GM18520 (cell line): ENCODE results near the gene UTP25.

Source experiments
- ATAC-seq: cut with Tn5 transposase; IDR thresholded peaks from one replicate; pipeline ENCODE4 v1.9.1; 2021; ENCODE audit not compliant: unreplicated experiment

UTP25 gene

DNA sequence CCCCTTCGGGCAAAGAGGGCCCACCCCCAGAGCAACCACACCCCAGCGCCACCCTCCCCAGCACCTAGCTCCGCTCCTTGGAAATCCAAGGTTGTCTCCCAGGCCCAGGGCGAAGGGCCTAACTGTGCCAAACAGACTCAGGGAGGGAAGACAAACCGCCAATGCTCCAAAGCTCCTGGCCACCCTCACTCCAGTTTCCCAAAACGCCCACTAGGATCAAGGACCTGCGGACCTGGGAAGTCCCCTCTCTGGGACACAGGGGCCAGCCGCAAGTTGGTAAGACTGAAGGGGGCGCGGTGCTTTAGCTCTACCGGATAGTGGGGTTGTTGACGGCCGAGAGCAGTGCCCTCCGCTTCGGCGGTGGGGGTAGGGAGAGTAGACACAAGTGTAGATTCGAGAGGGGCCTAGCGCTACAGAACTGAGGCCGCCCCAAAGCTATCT is 22.4 kb upstream of the UTP25 start:
- no peak for ATAC-seq

GRCh38 chr1:209805875-209806760 is 21.7 kb upstream of the UTP25 start, which contains the start of gene IRF6:
Gene IRF6 (minus strand): TSS chr1:209806142. CDS start chr1:209801413, 4,729 bp downstream.
- ATAC-seq, result no peak

DNA sequence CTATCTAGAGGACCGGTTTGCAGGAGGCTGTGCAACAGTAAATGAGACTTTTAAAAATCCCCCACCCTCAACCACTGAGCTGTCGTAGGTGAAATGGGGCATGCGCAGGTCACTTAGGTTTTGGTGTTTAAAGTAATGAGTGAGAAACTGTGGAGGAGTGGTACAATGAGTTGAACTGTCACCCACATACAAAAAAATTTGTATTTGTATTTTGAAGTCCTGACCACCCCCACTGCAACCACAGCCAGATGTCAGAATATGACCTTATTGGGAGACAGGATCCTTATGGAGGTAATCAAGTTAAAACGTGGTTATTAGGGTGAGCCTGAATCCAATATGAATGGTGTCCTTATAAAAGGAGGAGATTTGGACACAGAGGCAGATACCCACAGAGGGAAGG is 20.3 kb upstream of the UTP25 start:
- no peak for ATAC-seq

- no peak for ATAC-seq
These were observed 19.7 kb upstream of the UTP25 start for GRCh38 chr1:209808059-209808581.

GRCh38 chr1:209809611-209810010 is 18.2 kb upstream of the UTP25 start:
- ATAC-seq, result no peak

DNA sequence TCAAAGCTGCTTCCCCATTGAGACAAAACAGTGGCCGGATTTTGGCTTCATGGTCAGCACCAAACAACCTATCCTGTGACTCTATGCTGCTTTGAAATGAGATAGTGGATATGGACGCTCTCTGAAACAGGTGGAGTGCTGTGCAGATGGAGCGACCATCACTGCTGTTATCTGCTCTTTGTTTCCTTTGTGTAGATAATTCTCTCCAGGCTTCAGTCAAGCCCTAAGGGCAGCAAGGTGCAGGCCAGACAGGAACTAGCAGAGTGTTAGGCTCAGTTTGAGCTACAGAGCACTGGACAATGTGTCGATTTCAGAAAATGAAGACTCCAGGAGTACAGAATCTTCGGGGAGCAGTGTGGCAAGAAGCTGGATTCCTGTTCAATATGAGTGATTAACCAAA is 17.0 kb upstream of the UTP25 start:
- no peak for ATAC-seq

DNA sequence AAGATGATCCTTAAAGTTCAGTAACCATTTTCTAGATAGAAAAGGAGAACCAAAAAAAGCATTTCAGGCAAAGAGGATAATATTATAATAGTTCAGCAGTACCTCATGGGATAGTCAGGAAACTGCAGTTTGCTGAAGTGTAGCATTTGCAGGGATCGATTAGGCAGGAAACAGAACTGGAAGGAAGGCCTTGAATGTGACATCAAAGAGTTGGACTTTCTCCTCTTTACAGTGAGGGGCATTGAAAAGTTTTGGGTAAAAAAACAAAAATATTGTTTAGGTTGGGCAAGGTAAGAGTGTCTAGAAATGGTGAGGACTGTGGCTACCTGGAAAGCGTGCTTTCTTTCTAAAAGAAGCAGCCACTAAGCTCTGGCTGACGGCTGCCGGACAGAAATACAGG is 13.9 kb upstream of the UTP25 start:
- no peak for ATAC-seq

DNA sequence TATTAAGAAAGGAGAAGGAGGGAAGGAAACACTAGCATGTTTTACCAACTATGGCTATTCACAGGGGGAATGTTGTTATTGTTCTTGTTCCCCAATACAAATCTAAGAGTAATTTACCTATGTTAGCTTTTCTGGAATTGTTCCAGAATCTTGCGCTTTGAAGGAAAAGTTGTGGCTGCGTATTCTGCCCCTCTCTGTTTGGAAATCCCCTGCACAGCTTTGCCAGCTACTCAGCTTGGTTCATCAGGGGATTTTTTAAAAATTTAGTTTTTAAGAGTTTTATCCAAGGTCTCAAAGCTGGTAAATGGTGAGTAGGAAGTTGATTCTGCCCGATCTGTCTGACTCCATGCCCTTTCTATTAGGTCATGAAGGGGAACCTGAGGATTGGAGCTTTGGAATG is 12.3 kb upstream of the UTP25 start:
- no peak for ATAC-seq

- ATAC-seq, result no peak
These were observed 11.8 kb upstream of the UTP25 start for GRCh38 chr1:209815931-209816341.

GRCh38 chr1:209816923-209817322 is 10.8 kb upstream of the UTP25 start:
- no peak for ATAC-seq

DNA sequence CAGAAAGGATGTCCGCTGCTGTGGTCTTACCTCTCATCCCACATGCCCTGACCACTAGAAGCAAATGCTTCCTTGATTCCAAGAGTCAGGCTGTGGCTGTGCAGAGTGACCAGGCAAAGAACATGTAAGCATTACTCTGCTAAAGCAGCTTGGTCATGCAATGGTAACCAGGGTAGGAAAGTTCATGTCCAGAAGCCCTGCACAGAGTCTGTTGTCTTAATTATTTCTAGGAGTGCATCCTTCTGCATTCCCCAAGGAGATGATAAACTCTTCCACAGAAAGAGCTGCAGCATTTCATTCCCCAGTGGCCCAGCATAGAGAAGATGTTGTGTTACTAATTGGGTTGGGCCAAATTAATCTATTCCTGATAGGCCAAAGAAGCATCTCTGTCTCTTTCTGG is 10.1 kb upstream of the UTP25 start:
- ATAC-seq, result no peak

DNA sequence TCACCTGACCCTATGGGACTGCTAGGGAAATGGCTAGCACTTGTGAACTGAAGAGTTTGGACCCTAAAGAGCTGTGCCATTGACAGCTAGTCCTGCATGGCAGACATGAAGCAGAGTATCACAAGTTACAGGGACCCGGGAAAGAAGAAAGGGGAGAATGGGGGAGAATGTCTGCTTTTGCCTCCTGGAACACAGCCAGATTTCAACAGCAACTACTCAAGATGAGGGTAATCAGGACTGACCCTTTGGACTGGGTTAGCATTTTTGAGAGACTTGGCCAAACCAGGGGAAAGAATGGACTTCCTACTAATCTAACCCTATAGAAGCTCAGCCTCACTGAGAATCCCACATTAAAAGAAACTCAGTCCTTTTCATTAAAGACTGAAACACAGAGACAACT is 8.7 kb upstream of the UTP25 start:
- no peak for ATAC-seq

DNA sequence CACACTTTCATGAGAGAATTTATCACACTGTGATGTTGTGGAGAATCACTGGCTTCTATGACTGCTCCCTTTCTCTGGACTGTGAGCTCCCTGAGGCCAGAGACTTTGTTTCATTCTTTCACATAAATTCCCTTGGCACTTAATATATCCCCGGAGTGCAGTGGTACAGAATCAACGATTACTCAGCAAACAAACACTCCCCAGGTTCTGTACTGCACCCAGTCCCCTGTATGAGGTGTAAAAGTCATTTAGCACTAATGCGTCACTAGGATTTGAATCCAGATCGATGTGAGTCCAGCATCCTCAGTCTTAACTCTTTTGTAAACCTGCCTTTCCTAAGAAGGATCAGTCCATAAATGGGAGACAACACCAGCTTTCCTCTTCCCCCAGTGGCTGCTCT is 6.8 kb upstream of the UTP25 start:
- no peak for ATAC-seq

GRCh38 chr1:209822706-209823105 is 5.1 kb upstream of the UTP25 start:
- no peak for ATAC-seq

GRCh38 chr1:209823143-209824041 is 4.4 kb upstream of the UTP25 start:
- ATAC-seq, result no peak

GRCh38 chr1:209825591-209826434 is 2.0 kb upstream of the UTP25 start:
- ATAC-seq, result no peak

GRCh38 chr1:209829716-209830115 is 1.9 kb downstream of the UTP25 start:
- no peak for ATAC-seq

GRCh38 chr1:209830722-209831121 is 3.0 kb downstream of the UTP25 start:
- ATAC-seq, result no peak

DNA sequence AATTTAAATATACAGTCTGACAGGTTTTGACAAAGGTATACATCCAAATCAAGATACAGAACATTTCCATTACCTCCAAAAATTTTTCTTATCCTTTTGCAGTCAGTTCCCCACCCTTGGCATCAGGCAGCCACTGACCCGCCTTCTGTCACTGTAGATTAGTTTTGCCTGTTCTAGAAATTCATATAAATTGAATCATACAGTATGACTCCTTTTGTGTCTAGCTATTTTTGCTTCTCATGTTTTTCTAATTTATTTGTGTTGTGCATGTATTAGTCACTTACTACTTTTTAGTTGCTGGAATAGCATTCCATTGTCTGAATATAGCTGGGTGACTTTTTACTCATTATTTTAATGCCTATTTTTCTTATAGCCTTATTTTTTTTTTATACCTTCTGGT is 3.8 kb downstream of the UTP25 start:
- ATAC-seq, result no peak

- no peak for ATAC-seq
These were observed 8.1 kb downstream of the UTP25 start for GRCh38 chr1:209835782-209836298.
